T-helper 1 cell (primary cell): ENCODE results near the gene SARM1.
"Not testable (repeated sequence)": the region's sequence is repeated elsewhere in the genome, so short reads cannot be mapped to it uniquely, and the experiment has no call there.

Experiments
- DNase-seq, 5 donors: peaks; one replicate each; pipeline ENCODE4 v3.0.0-alpha.2; 2012 to 2020
- total RNA-seq, 4 donors: gene quantifications; one replicate each; lab custom pipeline; 2026; lab: John Stamatoyannopoulos, UW

Gene SARM1
- total RNA-seq: 30.2 to 74.4 (median 59.6) reads per million in 4 donors

DNA sequence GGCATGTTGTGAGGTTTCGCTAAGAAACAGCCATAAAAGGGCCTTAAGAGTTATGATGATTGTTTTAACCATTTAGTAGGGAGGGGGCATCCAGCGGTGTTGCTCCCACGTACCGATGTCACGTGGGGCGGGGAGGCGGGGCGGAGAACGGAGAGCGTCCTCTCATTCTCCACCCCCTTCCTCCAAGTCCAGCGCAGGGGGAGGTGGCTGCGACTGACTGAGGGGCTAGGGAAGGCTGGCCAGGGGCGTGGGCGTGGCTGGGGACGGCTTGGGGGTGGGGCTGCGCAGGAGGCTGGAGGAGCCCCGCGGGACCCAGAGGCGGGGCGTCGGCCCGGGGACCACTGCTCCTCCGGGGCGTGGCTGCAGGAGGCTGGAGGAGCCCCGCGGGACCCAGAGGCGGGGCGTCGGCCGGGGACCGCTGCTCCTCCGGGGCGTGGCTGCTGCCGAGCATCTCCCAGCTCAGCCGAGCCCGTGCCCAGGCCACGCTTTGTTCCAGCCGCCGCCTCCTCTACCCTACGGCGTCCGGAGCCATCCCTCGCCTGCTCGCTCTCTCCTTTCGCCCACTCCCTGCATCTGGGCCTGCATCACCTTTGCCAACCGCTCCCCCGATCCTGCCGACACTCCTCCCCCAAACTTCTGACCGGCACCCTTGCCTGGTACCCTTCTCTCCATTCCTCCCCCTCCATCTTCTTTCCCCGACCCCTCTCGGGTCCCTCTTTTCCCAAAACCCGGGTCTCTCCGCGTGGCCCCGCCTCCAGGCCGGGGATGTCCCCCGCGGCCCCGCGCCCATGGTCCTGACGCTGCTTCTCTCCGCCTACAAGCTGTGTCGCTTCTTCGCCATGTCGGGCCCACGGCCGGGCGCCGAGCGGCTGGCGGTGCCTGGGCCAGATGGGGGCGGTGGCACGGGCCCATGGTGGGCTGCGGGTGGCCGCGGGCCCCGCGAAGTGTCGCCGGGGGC is at the start of gene SARM1:
TSS of gene SARM1 (plus strand) at position 450 of the 958 bp plus-strand sequence. CDS start at position 789, 339 bp downstream.
- peak; percentile 68 to 90 (median 72) for DNase-seq

DNA sequence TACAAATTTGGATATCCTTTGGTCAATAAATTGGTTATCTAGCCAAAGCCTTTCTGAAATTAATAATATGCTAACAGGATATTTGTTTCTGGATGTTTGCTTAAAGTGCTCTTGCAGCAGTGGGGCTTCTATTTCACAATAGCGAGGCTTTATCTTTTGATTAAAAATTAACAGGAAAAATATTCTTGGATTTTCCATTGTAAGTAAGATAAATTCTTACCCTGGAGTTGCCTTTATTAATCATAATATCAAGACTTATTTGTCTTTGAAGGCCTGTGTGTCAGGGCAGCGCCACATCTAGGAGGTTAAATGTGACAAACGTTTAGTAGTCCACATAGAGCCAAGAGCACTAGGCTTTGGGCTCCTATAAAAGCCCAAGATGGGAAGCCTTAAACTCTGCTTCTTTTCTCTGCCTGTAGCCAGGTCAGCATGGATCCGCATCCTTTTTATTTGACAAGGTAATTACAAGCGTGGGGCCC is 47.2 kb upstream of the SARM1 start:
- DNase-seq: no peak

DNA sequence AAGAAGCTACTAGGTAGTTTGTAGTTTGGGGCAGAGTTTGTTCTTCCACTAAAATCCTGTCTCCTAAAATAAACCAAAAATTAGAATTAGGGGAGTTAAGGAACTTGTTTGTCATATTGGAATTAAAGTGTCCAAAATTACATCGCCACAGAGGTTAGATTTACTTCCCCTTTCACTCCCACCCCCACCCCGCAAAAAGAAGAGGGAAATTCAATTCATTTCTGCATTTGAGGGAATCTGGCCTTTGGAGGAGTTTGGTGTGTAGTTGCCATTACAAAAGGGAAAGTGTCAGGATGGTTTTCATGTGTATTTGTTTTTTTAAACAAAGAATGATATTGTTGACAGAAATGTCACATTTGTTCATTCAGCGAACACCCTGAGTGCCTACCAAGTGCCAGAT is 46.7 kb upstream of the SARM1 start:
- DNase-seq: no peak

DNA sequence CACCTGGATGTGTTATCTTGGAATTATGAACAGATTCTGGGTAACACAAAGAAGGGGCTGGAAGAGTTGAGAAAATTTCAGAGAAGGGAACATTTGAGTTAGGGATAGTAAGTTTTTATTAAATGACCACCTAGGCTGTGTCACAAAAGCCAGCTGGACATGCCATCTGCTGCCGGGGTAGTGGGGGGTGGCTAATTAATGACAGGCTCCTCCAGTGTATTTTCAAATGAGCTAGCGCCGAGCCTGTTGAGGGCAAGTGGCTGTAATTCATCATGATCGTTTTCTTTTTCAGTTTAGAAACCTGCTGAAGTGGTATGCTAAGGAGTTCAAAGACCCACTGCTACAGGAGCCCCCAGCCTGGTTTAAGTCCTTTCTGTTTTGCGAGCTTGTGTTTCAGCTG is 46.3 kb upstream of the SARM1 start:
- no peak for DNase-seq

DNA sequence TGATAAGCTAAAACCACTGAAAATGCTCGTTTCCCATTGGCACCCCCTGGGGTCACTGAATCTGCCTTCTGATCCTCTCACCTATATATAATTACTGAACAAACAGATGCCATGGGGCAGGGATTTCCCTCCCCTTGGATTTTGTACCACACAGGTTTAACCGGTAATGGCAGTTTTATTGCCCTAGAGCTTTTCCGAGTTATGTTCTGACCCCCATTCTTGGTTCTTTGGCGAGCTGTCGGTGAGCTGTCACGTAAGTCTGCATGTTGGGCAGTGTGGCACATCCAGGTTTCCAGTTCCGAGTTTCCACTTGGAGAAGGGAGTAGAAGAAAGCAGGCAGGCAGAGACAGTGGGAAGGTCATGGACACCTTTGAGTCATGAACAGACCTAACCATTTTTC is 45.4 kb upstream of the SARM1 start:
- no peak for DNase-seq

DNA sequence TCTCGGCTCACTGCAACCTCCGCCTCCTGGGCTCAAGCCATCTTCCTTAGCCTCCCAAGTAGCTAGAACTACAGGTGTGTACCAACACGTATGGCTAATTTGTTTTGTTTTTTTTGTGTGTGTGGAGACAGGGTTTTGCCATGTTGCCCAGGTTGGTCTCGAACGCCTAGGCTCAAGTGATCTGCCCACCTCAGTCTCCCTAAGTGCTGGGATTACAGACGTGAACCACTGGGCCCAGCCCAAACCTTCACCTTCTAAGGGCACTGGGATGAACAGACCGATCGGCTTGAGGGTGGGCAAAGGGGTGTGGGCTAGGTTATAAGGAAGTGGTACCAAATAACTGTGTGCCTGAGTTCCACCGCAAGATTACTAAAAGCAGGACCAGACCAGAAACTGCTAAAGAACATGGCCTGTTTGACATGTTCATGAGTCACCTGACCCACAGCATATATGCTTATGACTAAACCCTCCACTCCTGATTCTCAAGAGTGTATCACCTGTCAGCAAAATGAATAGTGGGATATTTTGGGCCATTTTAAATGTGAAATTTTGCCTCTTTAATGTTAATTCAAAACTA is 44.4 kb upstream of the SARM1 start:
- DNase-seq: peak in 1 of 5 donors; percentile 63

DNA sequence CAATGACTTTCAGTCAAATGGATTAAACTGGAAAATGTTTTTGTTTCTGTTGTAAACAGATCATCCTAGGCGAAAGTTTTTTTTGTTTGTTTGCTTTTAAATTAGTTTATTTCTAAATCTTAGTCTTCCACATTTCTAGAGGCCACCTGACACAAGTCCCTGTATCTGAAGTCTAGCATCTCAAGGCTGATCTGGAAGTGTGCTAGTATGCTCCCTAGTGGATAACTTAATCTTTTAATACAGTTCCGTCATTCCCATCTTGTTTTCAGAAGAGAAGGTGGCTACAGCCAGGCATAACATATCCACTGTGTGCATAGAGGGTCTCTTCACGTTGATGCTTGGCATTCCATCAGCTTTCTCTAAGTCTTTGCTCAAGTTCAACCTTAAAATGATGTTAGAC is 43.8 kb upstream of the SARM1 start:
- DNase-seq: no peak

DNA sequence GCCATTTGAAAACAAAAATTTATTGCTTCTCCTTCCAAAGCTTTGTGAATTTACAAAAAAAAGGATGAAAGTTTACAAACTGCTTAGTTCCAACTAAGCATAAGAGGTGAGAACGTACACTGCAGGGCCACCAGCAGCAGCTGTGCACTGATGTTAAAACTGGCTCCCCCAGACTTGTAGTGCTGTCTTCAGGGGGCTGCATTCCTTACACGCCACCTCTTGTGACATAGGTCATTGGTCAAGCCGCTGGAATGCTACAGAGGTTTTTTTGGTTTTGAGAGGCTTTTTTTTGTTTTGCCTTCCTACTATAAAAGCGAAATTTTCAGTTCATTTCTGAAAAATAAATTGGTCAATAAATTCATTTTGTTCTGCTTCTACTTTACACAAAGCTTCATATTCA is 43.2 kb upstream of the SARM1 start:
- DNase-seq: no peak

DNA sequence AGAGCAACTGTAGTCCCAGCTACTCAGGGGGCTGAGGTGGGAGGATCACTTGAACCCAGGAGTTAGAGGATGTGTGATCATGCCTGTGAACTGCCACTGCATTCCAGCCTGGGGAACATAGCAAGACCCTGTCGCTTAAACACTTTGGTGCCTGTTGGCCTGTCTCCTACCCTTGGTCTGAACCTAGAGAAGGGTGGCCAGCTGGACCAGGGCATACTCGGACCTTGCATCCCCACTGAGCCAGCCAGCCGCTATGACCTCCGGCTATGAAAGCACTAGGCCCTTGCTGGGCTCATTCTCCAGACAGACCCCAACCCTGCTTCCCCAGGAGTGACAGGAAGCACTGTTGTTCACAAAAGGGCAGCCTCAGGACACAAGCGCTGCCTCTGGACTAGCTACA is 40.8 kb upstream of the SARM1 start:
- DNase-seq: no peak

DNA sequence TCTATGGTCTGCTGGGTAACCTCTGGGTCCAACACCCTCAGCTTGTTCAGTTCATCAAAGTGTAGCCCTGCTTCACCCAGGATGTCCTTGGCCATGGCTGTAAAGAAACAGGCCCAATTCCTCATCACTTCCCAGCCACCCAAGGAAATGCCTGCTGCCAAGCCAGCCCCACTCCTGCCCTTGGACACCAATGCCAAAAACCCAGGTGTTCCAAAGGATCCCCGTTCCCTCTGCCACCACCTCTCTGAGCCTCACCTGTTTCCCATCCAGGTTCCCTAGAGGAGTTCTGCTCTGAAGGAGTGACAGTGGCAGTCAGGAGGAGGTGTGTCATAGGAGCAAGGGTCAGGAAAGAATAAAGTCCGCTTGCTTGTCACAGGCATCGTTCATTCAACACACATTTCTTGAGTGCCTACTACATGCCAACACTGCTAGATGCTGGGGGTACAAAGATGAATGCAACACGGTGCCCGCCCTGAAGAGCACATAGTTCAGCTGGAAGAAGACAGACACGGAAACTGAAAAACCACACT is 39.5 kb upstream of the SARM1 start:
- no peak for DNase-seq

DNA sequence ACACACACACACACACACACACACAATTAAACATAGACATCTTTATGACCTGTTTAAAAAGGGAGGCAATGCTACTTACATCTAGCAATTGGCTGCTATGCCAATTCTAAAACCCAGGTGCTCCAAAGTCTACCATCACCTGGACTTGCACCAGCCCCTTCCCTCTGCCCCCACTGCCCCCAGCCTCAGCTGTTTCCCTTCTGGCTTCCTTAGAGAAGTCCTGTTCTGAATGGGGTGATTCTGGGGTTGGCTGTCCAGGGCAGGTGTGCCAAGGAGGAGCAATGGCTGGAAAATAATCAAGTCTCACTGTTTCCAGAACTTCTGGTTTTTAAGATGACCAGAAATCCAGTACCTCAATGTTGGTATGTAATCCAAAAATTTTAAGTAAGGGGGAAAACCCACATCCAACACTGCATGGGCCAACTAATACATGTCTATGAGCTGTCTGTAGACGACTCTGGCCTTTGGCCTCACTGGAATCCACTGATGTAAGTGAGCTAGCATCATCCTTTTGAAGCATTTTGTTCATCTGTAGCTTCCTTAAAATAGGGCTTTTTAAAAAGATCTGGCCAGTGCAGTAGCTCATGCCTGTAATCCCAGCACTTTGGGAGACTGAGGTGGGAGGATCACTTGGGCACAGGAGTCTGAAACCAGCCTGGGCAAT is 38.3 kb upstream of the SARM1 start:
- no peak for DNase-seq

DNA sequence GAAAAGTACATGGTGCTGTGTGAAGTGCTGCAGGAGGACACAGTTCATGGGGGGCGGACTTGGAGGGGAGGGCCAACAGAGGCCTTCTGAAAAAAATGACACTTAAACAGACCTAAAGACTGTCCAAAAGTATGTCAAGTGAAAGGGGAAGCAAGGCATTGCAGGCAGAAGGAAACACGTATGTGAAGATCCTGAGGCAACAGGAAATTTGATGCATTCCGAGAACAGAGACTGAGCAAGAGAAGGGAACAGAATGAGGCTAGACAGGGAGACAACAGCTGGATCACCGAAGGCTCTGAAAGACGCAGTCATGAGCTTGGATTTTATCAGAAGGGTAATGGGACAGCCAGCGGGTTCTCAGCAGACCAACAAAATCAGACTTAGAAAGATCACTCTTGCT is 37.3 kb upstream of the SARM1 start:
- DNase-seq: no peak

DNA sequence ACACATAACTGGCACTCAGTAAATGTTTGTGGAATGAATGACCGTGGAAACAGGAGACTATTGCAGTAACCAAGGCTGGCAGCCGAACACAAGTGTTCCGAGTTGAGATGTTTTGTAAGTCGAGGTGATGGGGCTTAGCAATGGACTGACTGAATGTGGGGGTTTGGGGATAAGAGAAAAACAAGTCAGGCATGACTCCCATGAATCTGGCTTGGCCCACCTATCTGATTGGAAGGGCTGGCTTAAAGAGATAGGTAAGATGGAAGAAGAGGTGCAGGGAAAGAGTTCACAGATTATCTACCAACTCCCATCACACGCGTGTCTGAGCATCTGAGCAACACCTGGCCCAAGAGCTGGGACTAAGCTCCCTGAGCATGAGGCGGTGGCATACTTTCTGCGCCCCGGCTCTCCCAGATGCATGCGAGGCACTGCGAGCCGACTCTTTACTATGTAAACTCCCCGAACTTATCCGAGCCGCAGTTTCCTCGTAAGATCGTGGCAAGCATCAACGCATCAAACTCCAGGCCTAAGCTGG is 36.8 kb upstream of the SARM1 start:
- DNase-seq: no peak

DNA sequence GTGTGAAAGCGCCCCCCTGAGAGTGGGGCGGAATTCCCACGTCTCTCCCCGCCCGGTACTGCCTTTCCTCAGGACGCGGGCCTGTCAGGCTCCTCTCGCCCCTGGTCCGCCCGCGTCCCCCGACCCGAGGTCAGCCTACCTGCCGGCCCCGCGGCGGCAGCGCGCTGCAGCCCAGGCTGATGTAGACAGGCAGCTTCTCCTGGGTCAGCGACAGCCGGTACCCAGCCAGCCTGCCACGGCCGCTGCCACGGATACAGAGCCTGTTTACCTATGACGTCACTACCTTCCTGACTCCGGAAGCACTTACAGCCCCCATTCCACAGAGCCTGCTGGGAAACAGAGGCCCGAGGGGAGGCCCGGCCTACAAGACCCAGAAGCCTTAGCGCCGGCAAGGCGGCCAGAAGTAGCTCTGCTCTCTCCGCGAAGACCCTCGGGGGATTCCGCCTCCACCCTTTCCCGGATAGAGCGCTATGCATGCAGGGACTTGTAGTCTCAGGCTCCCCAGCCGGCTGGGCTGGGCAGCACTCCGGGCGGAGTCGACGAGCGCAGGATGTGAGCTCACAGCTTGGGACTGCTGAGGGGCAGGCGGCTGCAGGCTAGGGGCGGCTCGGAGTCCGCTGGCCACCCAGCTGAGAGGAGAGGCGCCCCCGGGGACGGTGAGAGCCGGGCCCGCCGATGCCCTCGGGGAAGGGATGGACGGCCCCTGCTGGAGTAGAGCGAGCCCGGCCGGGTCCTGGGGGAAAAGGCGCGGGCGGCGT is 36.1 kb upstream of the SARM1 start, which contains the start of the genes IFT20 and TNFAIP1:
TSS of gene IFT20 (minus strand) at position 272 of the 758 bp plus-strand sequence. CDS start 3,487 bp downstream, outside the sequence.
TSS of gene TNFAIP1 (plus strand) at position 561 of the 758 bp plus-strand sequence. CDS start 3,761 bp downstream, outside the sequence.
- DNase-seq: peak; percentile 96 to 100 (median 97)

DNA sequence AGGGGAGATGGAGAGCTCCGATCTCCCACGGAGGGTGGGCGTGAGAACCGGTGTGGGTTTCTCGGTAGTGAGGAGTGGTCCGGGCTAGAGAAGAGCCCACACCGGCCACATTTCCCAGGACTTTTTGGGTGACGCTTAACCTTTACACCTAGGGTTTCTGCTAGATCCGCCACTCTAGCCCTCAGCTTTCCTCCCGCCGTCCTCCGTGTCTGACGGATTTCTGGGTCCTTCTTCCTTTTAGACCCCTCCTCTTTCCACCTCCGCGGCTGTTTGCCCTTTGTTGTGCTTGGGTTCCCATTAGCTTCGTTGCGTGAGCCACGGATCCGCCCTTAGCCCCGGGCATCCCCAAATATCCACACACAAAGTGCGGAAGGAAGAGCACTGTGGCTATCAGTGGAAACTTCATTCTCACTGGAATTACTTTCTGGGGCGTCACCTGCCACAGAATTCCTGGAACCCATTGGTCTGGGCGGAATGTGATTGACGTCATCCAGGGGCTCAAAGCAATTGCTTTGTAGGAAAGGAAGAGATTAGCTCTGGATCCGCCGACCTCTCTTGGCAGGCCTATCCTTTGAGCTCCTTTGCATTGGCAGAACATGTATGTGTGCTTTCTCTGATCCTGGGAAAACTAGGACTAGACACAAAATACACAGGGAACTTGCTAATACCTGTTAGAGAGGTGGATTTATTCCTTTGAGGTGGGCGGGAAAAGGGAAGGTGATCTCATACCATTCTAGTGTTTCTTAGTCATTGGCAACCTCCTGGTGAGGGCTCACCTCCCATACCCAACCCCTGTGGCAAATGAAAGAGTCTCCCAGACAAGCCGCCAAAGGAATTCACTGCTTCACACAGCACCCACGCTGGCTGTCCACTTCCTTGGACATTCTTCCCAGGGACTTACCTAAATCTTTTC is 35.3 kb upstream of the SARM1 start:
- no peak for DNase-seq

DNA sequence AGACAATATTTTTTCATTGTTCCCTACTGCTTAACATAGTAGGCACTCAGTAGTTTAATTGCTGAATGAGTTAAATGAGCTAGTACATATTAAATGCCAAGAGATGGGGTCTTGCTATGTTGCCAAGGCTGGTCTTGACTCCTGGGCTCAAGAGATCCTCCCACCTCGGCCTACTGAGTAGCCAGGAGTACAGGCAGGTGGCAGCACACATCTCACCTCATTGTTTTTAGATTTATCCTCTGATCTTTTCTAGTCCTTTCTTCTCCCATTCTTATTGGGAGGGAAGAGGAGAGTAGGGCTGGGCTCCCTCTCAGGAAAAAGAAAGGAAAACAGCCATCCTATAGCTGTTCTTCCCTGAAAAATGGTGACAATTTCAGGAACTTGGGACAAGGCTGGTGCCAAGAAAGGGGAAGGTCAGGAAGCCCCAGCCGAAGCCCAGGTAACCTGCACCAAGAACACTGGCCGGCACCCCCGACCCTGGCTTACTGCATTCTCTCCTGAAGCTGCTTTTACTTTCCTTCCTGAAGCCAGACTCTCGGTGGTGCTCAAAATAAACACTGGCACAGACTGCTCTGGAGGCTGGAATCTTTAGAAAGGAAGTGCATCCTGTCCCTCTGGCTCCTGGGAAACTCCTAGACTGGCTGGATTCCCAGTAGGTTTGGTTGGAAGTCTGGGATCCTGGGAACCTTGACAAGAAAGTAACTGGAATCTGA is 33.3 kb upstream of the SARM1 start:
- no peak for DNase-seq

DNA sequence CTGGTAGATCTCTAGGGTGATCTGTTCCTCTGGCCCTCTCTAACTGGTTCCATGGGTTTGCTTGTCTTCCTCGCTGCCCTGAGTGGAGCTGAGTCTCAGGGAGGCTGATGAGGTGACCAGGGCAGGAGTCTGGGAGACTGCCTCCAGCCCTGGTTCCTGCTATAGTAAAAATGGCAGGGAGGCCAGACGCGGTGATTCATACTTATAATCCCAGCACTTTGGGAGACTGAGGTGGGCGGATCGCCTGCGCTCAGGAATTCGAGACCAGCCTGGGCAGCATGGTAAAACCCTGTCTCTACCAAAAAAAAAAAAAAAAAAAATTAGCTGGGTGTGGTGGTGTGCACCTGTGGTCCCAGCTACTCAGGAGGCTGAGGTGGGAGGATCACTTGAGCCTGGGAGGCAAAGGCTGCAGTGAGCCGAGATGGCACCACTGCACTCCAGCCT is 32.7 kb upstream of the SARM1 start:
- not testable (repeated sequence) for DNase-seq

DNA sequence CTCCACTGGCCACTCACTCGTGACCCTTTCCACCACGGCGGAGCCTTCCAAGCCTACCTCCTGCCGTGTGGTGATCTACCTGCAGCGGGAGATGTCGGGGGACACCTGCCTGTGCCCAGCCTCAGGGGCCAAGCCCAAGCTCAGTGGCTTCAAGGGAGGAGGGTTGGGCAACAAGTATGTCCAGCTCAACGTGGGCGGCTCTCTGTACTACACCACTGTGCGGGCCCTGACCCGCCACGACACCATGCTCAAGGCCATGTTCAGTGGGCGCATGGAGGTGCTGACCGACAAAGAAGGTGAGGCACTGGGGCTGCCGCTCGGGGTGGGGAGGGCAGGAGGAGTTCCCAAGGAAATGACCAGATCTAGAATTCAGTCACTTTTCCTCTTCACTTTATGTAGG is 32.1 kb upstream of the SARM1 start:
- DNase-seq: no peak

DNA sequence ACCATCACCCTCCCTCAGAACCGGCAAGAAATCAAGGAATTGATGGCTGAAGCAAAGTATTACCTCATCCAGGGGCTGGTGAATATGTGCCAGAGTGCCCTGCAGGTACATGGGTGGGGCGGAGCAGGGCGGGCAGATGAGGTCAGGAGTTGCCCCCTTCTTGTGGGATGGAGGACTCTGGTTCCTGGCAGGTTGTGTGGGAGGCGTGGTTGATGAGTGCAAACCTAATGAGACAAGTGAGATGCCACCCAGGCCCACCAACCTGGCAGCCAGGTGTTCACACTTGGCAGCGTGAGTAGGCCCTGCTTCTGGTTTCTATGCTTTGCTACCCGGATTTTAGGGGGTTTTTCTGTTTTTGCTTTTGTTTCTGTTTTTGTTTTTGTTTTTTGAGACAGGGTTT is 31.1 kb upstream of the SARM1 start:
- no peak for DNase-seq

DNA sequence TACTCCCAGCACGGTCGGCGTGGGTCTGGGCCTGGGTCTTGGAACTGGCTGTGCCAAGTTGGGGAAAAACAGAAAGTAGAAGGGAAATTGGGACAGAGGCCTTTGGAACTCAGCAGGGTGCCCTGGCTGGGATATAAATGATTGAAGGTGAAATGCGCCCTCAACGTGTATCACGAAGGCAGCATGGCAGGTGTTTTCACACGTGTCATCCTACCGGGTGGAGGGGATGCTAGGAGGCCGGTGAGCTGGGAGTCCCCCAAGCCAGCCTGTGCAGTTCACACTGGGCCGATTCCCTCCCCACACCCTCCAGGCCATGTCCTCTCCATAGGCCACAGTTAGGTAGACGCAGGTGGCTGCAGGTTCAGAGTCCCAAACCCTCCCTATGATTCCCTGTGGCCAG is 30.0 kb upstream of the SARM1 start:
- DNase-seq: no peak
